NCI-H2029 treated with DMSO at 0.1 percent for 48 hours (cell line): Measurements from ENCODE around the gene NECTIN2.
A peak's percentile ranks its signal among the peaks of the same experiment; 100 is the strongest.
"Not testable (repeated sequence)": the region's sequence is repeated elsewhere in the genome, so short reads cannot be mapped to it uniquely, and the experiment has no call there.

Experiments used
- DNase-seq: peaks from one replicate; lab custom pipeline; 2025; lab: John Stamatoyannopoulos, UW

The NECTIN2 gene

GRCh38 chr19:44908074-44908835, 62.2 kb downstream of the NECTIN2 start:
- DNase-seq, result no peak

GRCh38 chr19:44908836-44909261, 62.8 kb downstream of the NECTIN2 start:
- no peak for DNase-seq

GRCh38 chr19:44909775-44910174, 63.7 kb downstream of the NECTIN2 start:
- no peak for DNase-seq

GRCh38 chr19:44911896-44912295, 65.8 kb downstream of the NECTIN2 start:
- DNase-seq, result not testable (repeated sequence)

GRCh38 chr19:44912854-44913253, 66.8 kb downstream of the NECTIN2 start:
- DNase-seq, result no peak

GRCh38 chr19:44913512-44914432, 67.7 kb downstream of the NECTIN2 start:
- DNase-seq, result not testable (repeated sequence)

GRCh38 chr19:44914433-44915206, 68.5 kb downstream of the NECTIN2 start, which contains the start of gene APOC1:
Gene APOC1 (plus strand): TSS chr19:44914608. CDS start chr19:44914892, 284 bp downstream.
- peak; percentile 77 for DNase-seq

GRCh38 chr19:44924243-44924725, 78.2 kb downstream of the NECTIN2 start:
- no peak for DNase-seq

- DNase-seq, result no peak
Observed at GRCh38 chr19:44925114-44925891, 79.2 kb downstream of the NECTIN2 start.

GRCh38 chr19:44926245-44927077, 80.4 kb downstream of the NECTIN2 start:
- DNase-seq, result not testable (repeated sequence)

- no peak for DNase-seq
Observed at GRCh38 chr19:44927746-44928145, 81.6 kb downstream of the NECTIN2 start.

GRCh38 chr19:44930088-44930487, 84.0 kb downstream of the NECTIN2 start:
- no peak for DNase-seq

- DNase-seq, result no peak
Observed at GRCh38 chr19:44931541-44931940, 85.4 kb downstream of the NECTIN2 start.
